Measurements from ENCODE around the gene MCFD2. TPM values are rescaled to one million over a fixed set of nuclear protein-coding genes. Genes with fewer than 3 reads are reported as not detected.

The MCFD2 gene
- total RNA-seq, 1 donor from 2014 or later: 33.0 TPM

DNA sequence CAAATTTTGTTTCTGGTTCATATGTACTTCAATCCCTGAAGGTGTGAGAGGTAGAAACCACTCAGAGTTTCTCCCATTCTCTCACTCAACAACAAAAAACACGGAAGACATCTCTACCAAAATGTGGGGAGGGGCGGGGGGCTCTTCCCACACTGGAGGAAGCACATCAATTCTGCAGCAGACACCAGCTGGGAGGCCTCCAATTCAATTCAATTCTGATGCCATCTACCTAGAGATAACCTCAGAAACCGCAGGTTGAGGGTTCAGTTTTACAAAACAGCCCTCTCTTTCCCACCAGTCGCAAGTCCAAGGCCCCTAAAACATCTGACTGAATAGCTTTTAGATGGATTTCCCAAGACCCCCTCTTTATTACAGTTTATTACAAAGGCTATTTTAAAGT, 7.0 kb upstream of the MCFD2 start:
- Mint-ChIP-seq H3K27ac (ENCODE audit: unreplicated experiment) (no peak overlapping the region), H3K4me3 (ENCODE audit: unreplicated experiment) (no peak overlapping the region), H3K9me3 (ENCODE audit: unreplicated experiment) (peaks cover 4% of the 10 kb centered on the region), H3K36me3 (ENCODE audit: unreplicated experiment) (peaks cover 12% of the 10 kb centered on the region), H3K27me3 (ENCODE audit: unreplicated experiment) (no peaks in the 10 kb centered on the region), H3K4me1 (ENCODE audit: low read depth, unreplicated experiment) (no peaks in the 10 kb centered on the region)
- DNase-seq: no peak
- no peak for TF ChIP-seq CTCF (IDR thresholded peaks at IDR 0.05; ENCODE audit: partially characterized antibody, unreplicated experiment)

DNA sequence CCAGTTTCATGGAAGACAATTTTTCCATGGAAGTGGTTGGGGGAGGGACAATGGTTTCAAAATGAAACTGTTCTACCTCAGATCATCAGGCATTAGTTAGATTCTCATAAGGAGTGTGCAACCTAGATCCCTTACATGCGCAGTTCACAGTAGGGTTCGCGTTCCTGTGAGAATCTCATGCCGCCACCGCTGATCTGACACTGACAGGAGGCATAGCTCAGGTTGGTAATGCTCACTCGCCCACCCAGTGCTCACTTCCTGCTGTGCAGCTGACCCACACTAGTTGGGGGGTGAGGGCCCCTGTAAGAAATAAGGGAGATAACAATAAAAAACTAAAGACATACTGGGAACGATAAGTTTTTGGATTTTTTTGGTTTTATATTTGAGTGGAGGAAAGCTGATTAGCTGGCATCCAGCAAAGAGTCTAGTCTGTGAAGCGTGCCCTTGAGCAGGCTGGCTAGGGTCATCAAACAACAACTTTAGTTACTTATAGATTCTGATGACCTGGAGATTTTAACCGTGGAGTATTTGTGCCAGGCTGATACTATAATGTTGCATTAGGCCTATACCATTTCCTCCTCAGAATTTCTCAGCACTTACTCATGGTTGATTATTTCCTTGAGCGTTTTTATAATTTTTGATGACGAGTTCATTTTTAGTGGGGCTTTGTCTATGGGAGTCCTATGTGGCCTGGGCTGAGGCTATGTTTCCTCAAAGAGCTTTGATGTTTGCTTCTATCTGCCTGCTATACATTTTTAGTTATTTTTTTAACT, 6.3 kb upstream of the MCFD2 start:
- TF ChIP-seq CTCF (IDR thresholded peaks at IDR 0.05; ENCODE audit: partially characterized antibody, unreplicated experiment): no peak

DNA sequence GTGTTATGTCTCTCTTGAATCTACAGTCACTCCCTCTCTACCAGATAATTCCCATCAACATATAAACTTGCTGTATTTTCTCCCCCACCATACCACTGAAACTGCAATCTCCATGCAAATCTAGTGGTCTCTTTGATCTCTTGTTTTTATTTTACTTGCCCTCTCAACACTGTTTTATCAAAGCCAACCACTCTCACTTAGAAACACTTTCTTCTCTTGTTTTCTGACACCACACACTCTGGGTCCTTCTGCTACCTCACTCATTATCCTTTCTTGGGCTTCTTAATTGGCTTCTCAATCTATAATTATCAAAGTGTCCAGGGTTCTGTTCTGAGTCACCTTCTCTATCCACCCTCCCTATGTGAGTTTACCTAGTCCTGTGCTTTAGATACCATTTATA, 2.0 kb upstream of the MCFD2 start:
- H3K9me3 Mint-ChIP-seq (ENCODE audit: unreplicated experiment): peaks cover 12% of the 10 kb centered on the region
- no peak for DNase-seq
- peaks cover 12% of the 10 kb centered on the region for H3K4me1 Mint-ChIP-seq (ENCODE audit: low read depth, unreplicated experiment)
- no peaks in the 10 kb centered on the region for H3K36me3 Mint-ChIP-seq (ENCODE audit: unreplicated experiment)
- peaks cover 3% of the 10 kb centered on the region for H3K27me3 Mint-ChIP-seq (ENCODE audit: unreplicated experiment)
- peak overlapping the region; percentile 92 for H3K4me3 Mint-ChIP-seq (ENCODE audit: unreplicated experiment)
- no peak for TF ChIP-seq CTCF (IDR thresholded peaks at IDR 0.05; ENCODE audit: partially characterized antibody, unreplicated experiment)
- H3K27ac Mint-ChIP-seq (ENCODE audit: unreplicated experiment): no peak overlapping the region

More for the DNA sequence above, 6.3 kb upstream of the MCFD2 start:
- Mint-ChIP-seq H3K4me1 (ENCODE audit: low read depth, unreplicated experiment) (no peaks in the 10 kb centered on the region), H3K9me3 (ENCODE audit: unreplicated experiment) (peaks cover 1% of the 10 kb centered on the region), H3K4me3 (ENCODE audit: unreplicated experiment) (no peak overlapping the region), H3K27me3 (ENCODE audit: unreplicated experiment) (no peaks in the 10 kb centered on the region), H3K36me3 (ENCODE audit: unreplicated experiment) (peaks cover 9% of the 10 kb centered on the region), H3K27ac (ENCODE audit: unreplicated experiment) (no peak overlapping the region)
- no peak for DNase-seq

DNA sequence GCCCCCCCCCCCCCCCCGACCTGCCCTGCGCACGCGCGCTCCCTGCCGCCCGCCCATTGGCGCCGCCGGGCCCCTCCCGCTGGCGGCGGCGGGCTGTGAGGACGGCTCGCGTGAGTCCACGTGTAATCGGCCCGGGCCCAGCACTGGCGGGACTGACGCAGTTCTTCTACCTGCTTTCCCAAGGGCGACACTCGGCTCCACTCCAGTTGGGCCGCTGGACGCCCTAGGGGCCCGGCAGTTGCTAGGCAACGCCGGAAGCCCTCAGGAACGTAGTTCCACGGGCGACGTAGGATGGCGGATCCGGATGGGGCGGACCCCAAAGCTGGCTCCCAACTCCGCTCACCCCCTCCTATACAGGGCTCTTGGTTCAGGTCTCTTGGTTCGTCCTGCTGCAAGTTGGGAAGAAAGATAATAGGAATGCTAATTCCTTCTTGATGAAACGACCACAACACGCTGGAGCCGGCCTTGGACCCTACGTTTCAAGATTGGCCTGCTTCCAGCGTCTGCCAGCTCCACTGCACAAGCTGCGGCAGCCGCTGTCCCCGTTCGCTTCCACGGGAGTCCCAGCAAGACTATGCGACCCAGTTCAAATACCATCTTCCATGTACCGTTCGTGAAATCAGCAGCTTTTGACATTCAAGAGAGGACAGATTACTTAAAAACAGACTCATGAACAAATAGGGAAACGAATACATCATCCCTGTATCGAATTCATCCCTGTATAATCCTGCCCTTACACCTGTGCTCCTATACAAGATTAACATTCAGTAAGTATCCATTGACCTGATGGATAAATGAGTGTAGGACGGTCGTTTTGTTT, 415 bp upstream of the MCFD2 start:
- peak overlapping the region; percentile 92 for H3K4me3 Mint-ChIP-seq (ENCODE audit: unreplicated experiment)
- H3K36me3 Mint-ChIP-seq (ENCODE audit: unreplicated experiment): no peaks in the 10 kb centered on the region
- no peak for TF ChIP-seq CTCF (IDR thresholded peaks at IDR 0.05; ENCODE audit: partially characterized antibody, unreplicated experiment)

More for the DNA sequence above, 415 bp upstream of the MCFD2 start:
- DNase-seq: peak; percentile 82
- Mint-ChIP-seq H3K9me3 (ENCODE audit: unreplicated experiment) (peaks cover 12% of the 10 kb centered on the region), H3K27ac (ENCODE audit: unreplicated experiment) (peak overlapping the region; percentile 40), H3K4me1 (ENCODE audit: low read depth, unreplicated experiment) (peaks cover 12% of the 10 kb centered on the region), H3K27me3 (ENCODE audit: unreplicated experiment) (peaks cover 3% of the 10 kb centered on the region)

Measured in glutamatergic neuron (in vitro differentiated cells).